Measurements from ENCODE around the gene SNX21.

DNA sequence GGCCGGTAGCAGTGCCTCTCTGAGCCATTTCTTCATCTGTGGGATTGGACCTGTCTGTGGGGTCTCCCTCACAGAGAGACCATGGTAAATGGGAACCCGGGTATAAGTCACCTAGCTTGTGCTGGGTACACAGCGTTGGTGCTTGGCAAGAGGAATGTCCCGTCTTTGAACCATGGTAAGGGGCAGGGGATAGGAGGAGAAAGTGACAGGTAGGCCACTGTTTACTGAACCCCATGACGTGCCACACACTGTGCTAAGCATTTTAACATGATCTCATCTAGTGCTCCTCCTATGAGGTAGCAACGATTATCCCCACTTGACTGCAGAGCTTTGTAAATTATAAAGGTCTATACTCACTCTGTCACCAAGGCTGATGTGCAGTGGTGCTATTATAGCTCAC is 5.9 kb upstream of the SNX21 start:
- TF ChIP-seq, protein P1, sequence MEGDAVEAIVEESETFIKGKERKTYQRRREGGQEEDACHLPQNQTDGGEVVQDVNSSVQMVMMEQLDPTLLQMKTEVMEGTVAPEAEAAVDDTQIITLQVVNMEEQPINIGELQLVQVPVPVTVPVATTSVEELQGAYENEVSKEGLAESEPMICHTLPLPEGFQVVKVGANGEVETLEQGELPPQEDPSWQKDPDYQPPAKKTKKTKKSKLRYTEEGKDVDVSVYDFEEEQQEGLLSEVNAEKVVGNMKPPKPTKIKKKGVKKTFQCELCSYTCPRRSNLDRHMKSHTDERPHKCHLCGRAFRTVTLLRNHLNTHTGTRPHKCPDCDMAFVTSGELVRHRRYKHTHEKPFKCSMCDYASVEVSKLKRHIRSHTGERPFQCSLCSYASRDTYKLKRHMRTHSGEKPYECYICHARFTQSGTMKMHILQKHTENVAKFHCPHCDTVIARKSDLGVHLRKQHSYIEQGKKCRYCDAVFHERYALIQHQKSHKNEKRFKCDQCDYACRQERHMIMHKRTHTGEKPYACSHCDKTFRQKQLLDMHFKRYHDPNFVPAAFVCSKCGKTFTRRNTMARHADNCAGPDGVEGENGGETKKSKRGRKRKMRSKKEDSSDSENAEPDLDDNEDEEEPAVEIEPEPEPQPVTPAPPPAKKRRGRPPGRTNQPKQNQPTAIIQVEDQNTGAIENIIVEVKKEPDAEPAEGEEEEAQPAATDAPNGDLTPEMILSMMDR (IDR thresholded peaks at IDR 0.05; ENCODE audit: low read depth, low read length, poor library complexity, severe bottlenecking), result no peak
- no peak for TF ChIP-seq EZH2phosphoT487 (IDR thresholded peaks at IDR 0.05; ENCODE audit: borderline replicate concordance, low read length)
